ENCODE results near the gene SLC16A2.
"Not testable (repeated sequence)": the region's sequence is repeated elsewhere in the genome, so short reads cannot be mapped to it uniquely, and the experiment has no call there.

SLC16A2 gene

GRCh38 chrX:74448669-74449068 lies 27.4 kb downstream of the SLC16A2 start:
- Histone ChIP-seq H3K9me3 (ENCODE audit: insufficient read depth, low read depth, low read length) (no peaks in the 10 kb centered on the region), H3K4me1 (ENCODE audit: insufficient read depth, low read length) (no peaks in the 10 kb centered on the region), H3K36me3 (ENCODE audit: insufficient read depth, low read depth, low read length) (no peaks in the 10 kb centered on the region), H3K27ac (ENCODE audit: low read length) (no peak overlapping the region), H3K9ac (ENCODE audit: low read depth, low read length) (no peak overlapping the region), H3K4me3 (ENCODE audit: low read length) (no peak overlapping the region), H3K27me3 (ENCODE audit: insufficient read depth, low read length) (no peaks in the 10 kb centered on the region)

GRCh38 chrX:74449322-74449936 lies 28.1 kb downstream of the SLC16A2 start:
- Histone ChIP-seq H3K4me1 (ENCODE audit: insufficient read depth, low read length) (no peaks in the 10 kb centered on the region), H3K27ac (ENCODE audit: low read length) (no peak overlapping the region), H3K27me3 (ENCODE audit: insufficient read depth, low read length) (no peaks in the 10 kb centered on the region), H3K4me3 (ENCODE audit: low read length) (no peak overlapping the region), H3K9ac (ENCODE audit: low read depth, low read length) (no peak overlapping the region), H3K36me3 (ENCODE audit: insufficient read depth, low read depth, low read length) (no peaks in the 10 kb centered on the region), H3K9me3 (ENCODE audit: insufficient read depth, low read depth, low read length) (no peaks in the 10 kb centered on the region)

DNA sequence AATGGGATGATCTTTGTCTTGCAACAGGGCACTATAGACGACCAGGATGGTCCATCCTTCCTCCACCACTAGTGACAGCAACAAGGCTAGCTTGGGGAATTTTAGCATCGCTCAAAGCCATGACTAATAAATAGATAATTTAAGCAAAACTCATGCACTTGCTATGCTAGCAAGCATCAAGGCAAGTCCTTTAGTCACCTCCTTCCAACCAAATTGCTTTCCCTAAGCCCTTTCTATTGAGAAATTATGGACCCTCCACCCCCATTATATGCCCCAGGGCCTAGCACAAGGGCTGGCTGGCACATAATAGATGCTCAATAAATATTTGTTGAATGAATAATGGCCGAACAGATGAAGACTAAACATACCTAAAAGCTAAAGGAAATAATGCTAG lies 28.6 kb downstream of the SLC16A2 start:
- Histone ChIP-seq H3K4me3 (ENCODE audit: low read length) (no peak overlapping the region), H3K27ac (ENCODE audit: low read length) (no peak overlapping the region), H3K9me3 (ENCODE audit: insufficient read depth, low read depth, low read length) (no peaks in the 10 kb centered on the region), H3K4me1 (ENCODE audit: insufficient read depth, low read length) (no peaks in the 10 kb centered on the region), H3K9ac (ENCODE audit: low read depth, low read length) (no peak overlapping the region), H3K36me3 (ENCODE audit: insufficient read depth, low read depth, low read length) (no peaks in the 10 kb centered on the region), H3K27me3 (ENCODE audit: insufficient read depth, low read length) (no peaks in the 10 kb centered on the region)

DNA sequence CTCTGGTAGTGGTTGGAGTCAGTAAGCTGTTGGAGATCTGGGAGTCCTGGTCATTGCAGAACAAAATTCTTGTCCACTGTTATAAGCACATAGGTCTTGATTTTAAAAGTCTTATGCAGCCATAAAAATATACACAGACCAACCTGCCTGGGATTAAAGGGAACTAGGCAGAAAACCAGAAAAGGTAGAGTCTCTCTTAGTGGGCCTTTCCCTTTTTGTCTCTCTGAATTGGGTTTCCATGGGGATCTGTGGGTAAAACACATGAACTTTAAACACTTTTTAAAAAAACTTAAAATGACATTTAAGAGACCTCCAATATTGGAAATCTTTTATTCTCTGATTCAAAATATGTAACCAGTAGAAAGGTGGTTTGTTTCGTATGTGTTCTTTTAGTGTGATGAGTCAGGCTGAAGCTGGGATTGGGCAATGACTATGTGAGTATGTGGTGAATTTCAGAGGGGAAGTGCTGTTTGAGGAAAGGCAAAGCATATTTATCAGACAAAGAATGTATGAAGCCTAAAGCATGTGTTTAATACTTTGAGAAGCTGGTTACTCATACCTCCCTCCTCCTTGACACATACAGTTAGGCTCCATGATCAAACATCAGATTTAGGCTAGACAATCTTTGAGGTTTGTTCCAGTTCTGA lies 29.6 kb downstream of the SLC16A2 start:
- H3K27me3 ChIP-seq (ENCODE audit: insufficient read depth, low read length), result no peaks in the 10 kb centered on the region
- H3K9ac ChIP-seq (ENCODE audit: low read depth, low read length), result no peak overlapping the region
- no peak overlapping the region for H3K4me3 ChIP-seq (ENCODE audit: low read length)
- H3K27ac ChIP-seq (ENCODE audit: low read length), result no peak overlapping the region
- no peaks in the 10 kb centered on the region for H3K4me1 ChIP-seq (ENCODE audit: insufficient read depth, low read length)
- H3K36me3 ChIP-seq (ENCODE audit: insufficient read depth, low read depth, low read length), result no peaks in the 10 kb centered on the region
- H3K9me3 ChIP-seq (ENCODE audit: insufficient read depth, low read depth, low read length), result no peaks in the 10 kb centered on the region

GRCh38 chrX:74451450-74452198 lies 30.3 kb downstream of the SLC16A2 start:
- Histone ChIP-seq H3K27ac (ENCODE audit: low read length) (no peak overlapping the region), H3K9ac (ENCODE audit: low read depth, low read length) (no peak overlapping the region)

DNA sequence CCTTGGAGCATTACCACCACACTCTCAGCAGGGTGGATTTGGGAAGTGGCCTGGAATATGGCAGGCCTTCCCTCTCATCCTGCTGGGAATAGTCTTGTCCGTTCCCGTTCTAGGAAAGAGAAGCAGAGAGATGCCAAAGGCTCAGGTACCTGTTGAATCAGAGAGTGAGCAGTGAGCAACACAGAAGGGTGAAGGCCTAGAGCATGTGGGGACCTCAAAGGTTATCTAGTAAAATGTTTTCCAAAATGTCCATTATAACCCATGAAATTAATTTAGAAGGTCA lies 30.8 kb downstream of the SLC16A2 start:
- no peaks in the 10 kb centered on the region for H3K9me3 ChIP-seq (ENCODE audit: insufficient read depth, low read depth, low read length)
- no peak overlapping the region for H3K4me3 ChIP-seq (ENCODE audit: low read length)
- no peaks in the 10 kb centered on the region for H3K36me3 ChIP-seq (ENCODE audit: insufficient read depth, low read depth, low read length)
- H3K27me3 ChIP-seq (ENCODE audit: insufficient read depth, low read length), result no peaks in the 10 kb centered on the region
- no peak overlapping the region for H3K27ac ChIP-seq (ENCODE audit: low read length)
- no peak overlapping the region for H3K9ac ChIP-seq (ENCODE audit: low read depth, low read length)
- no peaks in the 10 kb centered on the region for H3K4me1 ChIP-seq (ENCODE audit: insufficient read depth, low read length)

More at GRCh38 chrX:74451450-74452198, 30.3 kb downstream of the SLC16A2 start:
- Histone ChIP-seq H3K36me3 (ENCODE audit: insufficient read depth, low read depth, low read length) (no peaks in the 10 kb centered on the region), H3K27me3 (ENCODE audit: insufficient read depth, low read length) (no peaks in the 10 kb centered on the region), H3K4me1 (ENCODE audit: insufficient read depth, low read length) (no peaks in the 10 kb centered on the region), H3K4me3 (ENCODE audit: low read length) (no peak overlapping the region), H3K9me3 (ENCODE audit: insufficient read depth, low read depth, low read length) (no peaks in the 10 kb centered on the region)

- H3K27ac ChIP-seq (ENCODE audit: low read length), result no peak overlapping the region
- H3K36me3 ChIP-seq (ENCODE audit: insufficient read depth, low read depth, low read length), result no peaks in the 10 kb centered on the region
- H3K9me3 ChIP-seq (ENCODE audit: insufficient read depth, low read depth, low read length), result no peaks in the 10 kb centered on the region
- H3K9ac ChIP-seq (ENCODE audit: low read depth, low read length), result no peak overlapping the region
- no peak overlapping the region for H3K4me3 ChIP-seq (ENCODE audit: low read length)
- H3K4me1 ChIP-seq (ENCODE audit: insufficient read depth, low read length), result no peaks in the 10 kb centered on the region
- no peaks in the 10 kb centered on the region for H3K27me3 ChIP-seq (ENCODE audit: insufficient read depth, low read length)
Measured at GRCh38 chrX:74453178-74453577, 31.9 kb downstream of the SLC16A2 start.

- H3K27me3 ChIP-seq (ENCODE audit: insufficient read depth, low read length); H3K4me1 ChIP-seq (ENCODE audit: insufficient read depth, low read length); H3K27ac ChIP-seq (ENCODE audit: low read length); H3K9ac ChIP-seq (ENCODE audit: low read depth, low read length); H3K9me3 ChIP-seq (ENCODE audit: insufficient read depth, low read depth, low read length); H3K4me3 ChIP-seq (ENCODE audit: low read length); H3K36me3 ChIP-seq (ENCODE audit: insufficient read depth, low read depth, low read length): not testable (repeated sequence)
Measured at GRCh38 chrX:74454233-74454632, 32.9 kb downstream of the SLC16A2 start.

GRCh38 chrX:74458736-74459135 lies 37.4 kb downstream of the SLC16A2 start:
- Histone ChIP-seq H3K4me1 (ENCODE audit: insufficient read depth, low read length) (no peaks in the 10 kb centered on the region; the same call in 1 of the 2 replicates), H3K9me3 (ENCODE audit: insufficient read depth, low read depth, low read length) (no peaks in the 10 kb centered on the region), H3K27me3 (ENCODE audit: insufficient read depth, low read length) (no peaks in the 10 kb centered on the region), H3K4me3 (ENCODE audit: low read length) (no peak overlapping the region), H3K36me3 (ENCODE audit: insufficient read depth, low read depth, low read length) (no peaks in the 10 kb centered on the region), H3K9ac (ENCODE audit: low read depth, low read length) (no peak overlapping the region), H3K27ac (ENCODE audit: low read length) (no peak overlapping the region)

GRCh38 chrX:74461384-74461783 lies 40.1 kb downstream of the SLC16A2 start:
- Histone ChIP-seq H3K9me3 (ENCODE audit: insufficient read depth, low read depth, low read length) (no peaks in the 10 kb centered on the region), H3K27ac (ENCODE audit: low read length) (no peak overlapping the region), H3K27me3 (ENCODE audit: insufficient read depth, low read length) (no peaks in the 10 kb centered on the region), H3K4me1 (ENCODE audit: insufficient read depth, low read length) (no peaks in the 10 kb centered on the region; the same call in 1 of the 2 replicates), H3K4me3 (ENCODE audit: low read length) (no peak overlapping the region), H3K36me3 (ENCODE audit: insufficient read depth, low read depth, low read length) (no peaks in the 10 kb centered on the region), H3K9ac (ENCODE audit: low read depth, low read length) (no peak overlapping the region)

DNA sequence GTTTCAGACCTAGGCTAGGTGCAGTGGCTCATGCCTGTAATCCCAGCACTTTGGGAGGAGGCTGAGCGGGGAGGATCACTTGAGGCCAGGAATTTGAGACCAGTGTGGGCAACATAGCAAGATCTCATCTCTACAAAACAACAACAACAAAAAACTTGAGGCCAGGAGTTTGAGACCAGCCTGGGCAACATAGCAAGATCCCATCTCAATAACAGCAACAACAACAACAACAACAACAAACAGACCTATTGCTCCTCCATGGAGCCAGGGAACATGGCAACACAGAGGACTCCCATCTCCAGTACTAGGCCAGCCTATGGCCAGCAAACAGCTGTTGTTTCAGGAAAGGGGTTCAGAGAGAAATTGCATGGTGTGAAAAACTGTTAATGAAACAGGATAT lies 43.4 kb downstream of the SLC16A2 start:
- H3K9ac ChIP-seq (ENCODE audit: low read depth, low read length), result no peak overlapping the region
- H3K4me1 ChIP-seq (ENCODE audit: insufficient read depth, low read length), result no peaks in the 10 kb centered on the region
- H3K9me3 ChIP-seq (ENCODE audit: insufficient read depth, low read depth, low read length), result no peaks in the 10 kb centered on the region
- no peak overlapping the region for H3K4me3 ChIP-seq (ENCODE audit: low read length)
- no peaks in the 10 kb centered on the region for H3K27me3 ChIP-seq (ENCODE audit: insufficient read depth, low read length)
- H3K36me3 ChIP-seq (ENCODE audit: insufficient read depth, low read depth, low read length), result no peaks in the 10 kb centered on the region
- H3K27ac ChIP-seq (ENCODE audit: low read length), result no peak overlapping the region

DNA sequence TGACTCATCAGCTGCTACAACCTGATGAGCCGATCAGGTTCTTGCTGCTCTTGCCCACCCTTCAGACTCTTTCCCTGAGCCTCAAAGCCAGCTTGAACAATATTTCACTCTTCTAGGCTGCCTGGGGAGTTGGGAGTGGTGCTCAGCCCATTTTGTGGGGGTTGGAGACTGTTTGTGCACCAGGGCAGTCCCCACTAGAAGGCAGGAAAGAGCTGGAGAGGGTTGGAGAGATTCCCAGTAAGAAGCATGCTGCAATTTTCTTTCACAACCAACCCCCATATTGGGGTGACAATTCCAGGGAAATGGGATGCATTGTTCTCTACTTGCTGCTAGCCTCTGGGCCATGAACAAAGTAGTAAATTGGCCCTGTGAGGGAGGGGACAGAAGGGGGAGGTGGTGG lies 44.1 kb downstream of the SLC16A2 start:
- Histone ChIP-seq H3K27me3 (ENCODE audit: insufficient read depth, low read length) (no peaks in the 10 kb centered on the region), H3K4me3 (ENCODE audit: low read length) (no peak overlapping the region), H3K4me1 (ENCODE audit: insufficient read depth, low read length) (no peaks in the 10 kb centered on the region), H3K9me3 (ENCODE audit: insufficient read depth, low read depth, low read length) (no peaks in the 10 kb centered on the region), H3K9ac (ENCODE audit: low read depth, low read length) (no peak overlapping the region), H3K36me3 (ENCODE audit: insufficient read depth, low read depth, low read length) (no peaks in the 10 kb centered on the region), H3K27ac (ENCODE audit: low read length) (no peak overlapping the region)

Measured in iPS-20b (cell line).